Right hindlimb (tissue), 1 donor: Measurements from ENCODE around the gene JAKMIP1.
A peak's percentile ranks its signal among the peaks of the same experiment; 100 is the strongest.
"Not testable (repeated sequence)": the region's sequence is repeated elsewhere in the genome, so short reads cannot be mapped to it uniquely, and the experiment has no call there.

Experiments used
- DNase-seq: peaks from one replicate; pipeline ENCODE4 v3.0.0-alpha.2; 2018

Gene JAKMIP1

GRCh38 chr4:6228158-6229067 lies 28.1 kb upstream of the JAKMIP1 start:
- no peak for DNase-seq

- no peak for DNase-seq
Observed at GRCh38 chr4:6227412-6228157, 27.2 kb upstream of the JAKMIP1 start.

- DNase-seq: no peak
Observed at GRCh38 chr4:6226506-6226905, 26.2 kb upstream of the JAKMIP1 start.

GRCh38 chr4:6225469-6225868 lies 25.1 kb upstream of the JAKMIP1 start:
- peak; percentile 30 for DNase-seq

GRCh38 chr4:6224735-6225134 lies 24.4 kb upstream of the JAKMIP1 start:
- no peak for DNase-seq

GRCh38 chr4:6222761-6223292 lies 22.5 kb upstream of the JAKMIP1 start:
- no peak for DNase-seq

GRCh38 chr4:6221851-6222760 lies 21.8 kb upstream of the JAKMIP1 start:
- DNase-seq: peak; percentile 33

GRCh38 chr4:6221301-6221850 lies 21.0 kb upstream of the JAKMIP1 start:
- no peak for DNase-seq

- DNase-seq: no peak
Observed at GRCh38 chr4:6217716-6218381, 17.5 kb upstream of the JAKMIP1 start.

- DNase-seq: no peak
Observed at GRCh38 chr4:6216588-6216987, 16.2 kb upstream of the JAKMIP1 start.

- DNase-seq: no peak
Observed at GRCh38 chr4:6209921-6210320, 9.6 kb upstream of the JAKMIP1 start.

- not testable (repeated sequence) for DNase-seq
Observed at GRCh38 chr4:6209291-6209690, 8.9 kb upstream of the JAKMIP1 start.

GRCh38 chr4:6208416-6208815 lies 8.1 kb upstream of the JAKMIP1 start:
- DNase-seq: no peak

- no peak for DNase-seq
Observed at GRCh38 chr4:6207602-6208001, 7.3 kb upstream of the JAKMIP1 start.

- no peak for DNase-seq
Observed at GRCh38 chr4:6206771-6207290, 6.5 kb upstream of the JAKMIP1 start.

- no peak for DNase-seq
Observed at GRCh38 chr4:6205973-6206372, 5.6 kb upstream of the JAKMIP1 start.

GRCh38 chr4:6205567-6205931 lies 5.2 kb upstream of the JAKMIP1 start:
- no peak for DNase-seq

GRCh38 chr4:6204871-6205566 lies 4.7 kb upstream of the JAKMIP1 start:
- DNase-seq: no peak

- no peak for DNase-seq
Observed at GRCh38 chr4:6204098-6204497, 3.7 kb upstream of the JAKMIP1 start.

GRCh38 chr4:6201580-6202091 lies 1.3 kb upstream of the JAKMIP1 start:
- DNase-seq: no peak

GRCh38 chr4:6200922-6201362 lies 593 bp upstream of the JAKMIP1 start:
- no peak for DNase-seq
